Keratinocyte (primary cell): Measurements from ENCODE around the gene OR7A5.
"Not testable (repeated sequence)": the region's sequence is repeated elsewhere in the genome, so short reads cannot be mapped to it uniquely, and the experiment has no call there.

Source experiments
- EZH2 ChIP-seq: IDR thresholded peaks from one replicate; pipeline ENCODE4 v1.6.1; 2012; ENCODE audit warnings: inconsistent platforms, mild to moderate bottlenecking, low read length, moderate library complexity
- TF ChIP-seq, protein P1 (sequence below), 3 experiments: IDR thresholded peaks in 1 of 3; conservative IDR thresholded peaks in 1 of 3; optimal IDR thresholded peaks in 1 of 3; 2 replicates in 2 of 3; 3 replicates in 1 of 3; pipeline versions ENCODE3 to v1.5.1; 2011; ENCODE audit warnings: low read length in 3 of 3, mild to moderate bottlenecking in 3 of 3, moderate library complexity in 2 of 3, control low read depth in 1 of 3, inconsistent platforms in 1 of 3; ENCODE audit not compliant: insufficient read depth in 2 of 3; ENCODE audit errors: extremely low read depth in 1 of 3

DNA sequence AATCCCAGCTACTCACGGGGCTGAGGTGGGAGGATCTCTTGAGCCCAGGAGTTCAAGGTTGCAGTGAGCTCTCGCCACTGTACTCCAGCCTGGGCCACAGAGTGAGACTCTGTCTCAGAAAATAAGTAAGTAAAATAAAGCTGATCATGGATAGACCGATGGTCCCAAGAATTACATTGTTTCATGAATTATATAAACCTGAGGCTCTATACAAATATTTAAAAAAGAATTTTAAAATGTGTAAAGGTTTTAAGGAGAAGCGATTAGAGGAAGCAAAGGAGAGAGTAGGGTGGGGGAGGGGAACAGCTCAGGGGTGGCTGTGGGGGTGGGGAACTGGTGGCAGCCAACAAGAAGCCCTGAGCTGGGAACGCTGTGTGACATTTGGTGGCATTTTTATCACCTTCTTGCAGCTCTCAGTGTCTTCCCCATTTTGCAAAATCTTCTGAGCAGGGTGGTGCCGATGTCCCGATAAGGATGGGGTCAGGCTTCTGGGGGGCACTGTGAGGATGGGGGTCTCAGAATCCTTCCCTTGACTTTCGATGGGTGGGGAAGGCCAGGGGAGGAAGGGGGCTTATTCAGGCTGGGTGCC, 51.5 kb downstream of the OR7A5 start:
- TF ChIP-seq, protein P1, sequence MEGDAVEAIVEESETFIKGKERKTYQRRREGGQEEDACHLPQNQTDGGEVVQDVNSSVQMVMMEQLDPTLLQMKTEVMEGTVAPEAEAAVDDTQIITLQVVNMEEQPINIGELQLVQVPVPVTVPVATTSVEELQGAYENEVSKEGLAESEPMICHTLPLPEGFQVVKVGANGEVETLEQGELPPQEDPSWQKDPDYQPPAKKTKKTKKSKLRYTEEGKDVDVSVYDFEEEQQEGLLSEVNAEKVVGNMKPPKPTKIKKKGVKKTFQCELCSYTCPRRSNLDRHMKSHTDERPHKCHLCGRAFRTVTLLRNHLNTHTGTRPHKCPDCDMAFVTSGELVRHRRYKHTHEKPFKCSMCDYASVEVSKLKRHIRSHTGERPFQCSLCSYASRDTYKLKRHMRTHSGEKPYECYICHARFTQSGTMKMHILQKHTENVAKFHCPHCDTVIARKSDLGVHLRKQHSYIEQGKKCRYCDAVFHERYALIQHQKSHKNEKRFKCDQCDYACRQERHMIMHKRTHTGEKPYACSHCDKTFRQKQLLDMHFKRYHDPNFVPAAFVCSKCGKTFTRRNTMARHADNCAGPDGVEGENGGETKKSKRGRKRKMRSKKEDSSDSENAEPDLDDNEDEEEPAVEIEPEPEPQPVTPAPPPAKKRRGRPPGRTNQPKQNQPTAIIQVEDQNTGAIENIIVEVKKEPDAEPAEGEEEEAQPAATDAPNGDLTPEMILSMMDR (optimal IDR thresholded peaks at IDR 0.05 in 1 of 3, IDR thresholded peaks at IDR 0.05 in 1 of 3, conservative IDR thresholded peaks at IDR 0.05 in 1 of 3; ENCODE audit: extremely low read depth in 1 of 3, insufficient read depth in 2 of 3, low read length in 3 of 3), result not testable (repeated sequence)
- TF ChIP-seq EZH2, result not testable (repeated sequence)
